HG02763 (cell line): ENCODE measurements around the gene DCLK1.

Experiments used
- ATAC-seq: cut with Tn5 transposase; IDR thresholded peaks from one replicate; pipeline ENCODE4 v1.9.1; 2021; ENCODE audit warnings: mild to moderate bottlenecking, moderate library complexity; ENCODE audit not compliant: unreplicated experiment

The DCLK1 gene

DNA sequence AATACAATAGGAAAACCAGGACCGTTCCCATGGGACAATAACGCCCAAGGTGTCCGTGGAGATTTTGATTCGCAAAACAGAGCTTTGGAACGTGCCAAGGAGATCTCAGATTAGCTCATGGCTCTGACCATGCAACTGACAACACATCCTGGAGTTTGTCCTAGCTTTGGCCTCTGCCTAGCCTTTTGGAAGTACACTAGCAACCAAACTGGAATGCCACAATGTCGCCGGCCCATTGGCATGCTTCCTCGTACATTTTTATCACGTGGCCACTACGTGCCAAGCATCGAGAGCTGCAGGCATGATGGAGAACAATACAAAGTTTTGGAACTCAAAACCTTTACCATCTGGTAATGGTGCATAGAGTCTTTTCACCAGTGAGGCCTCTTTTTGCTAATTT, 256.5 kb downstream of the DCLK1 start:
- no peak for ATAC-seq

DNA sequence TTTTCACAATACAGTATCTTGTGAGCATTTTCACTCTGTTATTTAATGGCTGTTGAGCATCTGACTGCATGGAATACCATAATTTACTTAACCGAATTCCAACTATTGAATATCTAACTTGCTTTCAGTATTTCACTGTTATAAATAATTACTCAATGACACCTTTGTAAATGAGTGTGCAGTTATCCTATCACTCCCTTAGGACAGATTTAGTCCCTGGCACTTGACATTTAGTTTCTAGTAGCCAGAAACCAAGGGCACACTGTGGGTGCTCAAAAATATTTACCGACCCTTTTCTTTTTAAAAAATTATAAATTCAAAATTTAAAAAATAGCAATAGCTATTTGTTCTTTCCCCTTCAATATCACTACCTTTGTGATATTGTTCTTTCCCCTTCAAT, 258.8 kb downstream of the DCLK1 start:
- no peak for ATAC-seq

DNA sequence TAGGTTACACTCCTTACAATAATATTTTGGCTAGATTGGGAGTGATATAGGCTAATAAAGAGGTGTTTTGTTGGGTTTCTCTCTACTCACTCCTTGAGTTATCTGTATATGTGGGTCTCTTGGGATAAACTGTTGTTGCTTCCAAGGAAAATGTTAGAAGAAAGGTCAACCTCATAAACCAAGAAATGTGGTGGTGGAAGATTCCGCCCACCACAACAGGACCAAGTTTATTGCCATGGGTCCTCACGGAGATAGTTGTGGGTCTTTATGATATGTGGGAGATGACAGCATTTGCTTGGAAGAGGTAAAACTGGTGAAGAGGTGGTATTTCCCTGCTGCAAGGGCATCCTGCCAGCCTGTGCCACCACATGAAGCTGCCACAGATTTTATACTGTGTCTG, 259.6 kb downstream of the DCLK1 start:
- no peak for ATAC-seq

DNA sequence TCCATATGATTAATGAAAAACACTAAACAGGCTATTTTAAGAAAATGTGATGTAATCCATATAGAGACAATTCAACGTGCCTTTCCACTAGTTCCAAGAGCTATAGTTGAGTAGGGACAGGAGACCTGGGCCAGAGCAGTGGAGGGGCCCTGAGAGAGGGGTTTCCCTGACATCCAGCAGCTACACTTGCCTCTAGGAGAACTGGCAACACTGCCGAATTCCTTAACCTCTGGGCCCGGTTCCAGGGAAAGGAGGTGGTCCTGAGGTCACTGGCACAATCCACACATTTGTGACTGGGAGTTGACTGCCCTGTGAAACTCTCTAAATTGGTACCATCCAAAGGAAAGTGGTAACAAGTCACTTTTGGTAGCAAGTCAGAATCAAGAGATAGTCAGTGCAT, 264.4 kb downstream of the DCLK1 start:
- ATAC-seq, result no peak

DNA sequence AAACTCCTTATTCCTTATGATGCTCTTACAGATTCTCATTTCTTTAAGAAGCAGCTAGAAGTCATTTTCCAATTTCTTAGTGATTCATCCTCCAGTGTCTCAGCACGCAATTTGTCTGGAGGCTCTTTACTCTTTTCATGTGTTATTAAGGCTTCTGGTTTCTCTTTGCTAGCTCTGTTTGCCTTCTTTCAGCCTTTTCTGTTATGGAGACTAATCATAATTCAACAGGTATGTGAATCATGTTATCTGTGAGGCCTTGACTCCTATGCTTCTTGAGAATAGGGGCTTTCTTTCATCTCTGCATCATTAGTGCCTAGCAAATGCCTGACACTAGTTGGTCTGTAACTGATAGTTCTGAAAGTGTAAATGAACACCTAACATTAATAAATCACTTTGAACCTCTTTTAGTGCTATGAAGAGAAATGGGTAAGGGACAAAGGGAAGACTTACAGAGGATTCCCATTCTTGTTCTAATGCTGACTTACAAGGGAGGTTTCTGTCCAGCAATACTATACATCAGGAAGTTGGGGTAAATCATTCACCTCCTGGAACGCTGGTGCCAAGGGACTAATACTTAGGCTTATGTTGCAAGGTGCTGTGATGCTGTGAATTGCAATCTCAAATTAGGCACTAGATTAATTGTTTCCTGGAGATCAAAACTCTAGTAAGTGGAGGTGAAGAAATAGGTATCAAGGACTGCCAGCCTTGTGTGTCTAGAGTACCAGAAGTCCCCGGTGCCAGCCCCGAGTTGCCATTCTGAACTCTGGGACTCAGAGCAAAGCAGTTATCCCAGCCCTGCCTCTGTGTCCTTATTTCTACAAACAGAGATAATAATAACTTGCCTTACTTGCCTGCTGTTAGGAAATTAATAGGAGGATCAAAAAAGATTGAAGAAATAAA, 265.6 kb downstream of the DCLK1 start:
- ATAC-seq, result no peak

DNA sequence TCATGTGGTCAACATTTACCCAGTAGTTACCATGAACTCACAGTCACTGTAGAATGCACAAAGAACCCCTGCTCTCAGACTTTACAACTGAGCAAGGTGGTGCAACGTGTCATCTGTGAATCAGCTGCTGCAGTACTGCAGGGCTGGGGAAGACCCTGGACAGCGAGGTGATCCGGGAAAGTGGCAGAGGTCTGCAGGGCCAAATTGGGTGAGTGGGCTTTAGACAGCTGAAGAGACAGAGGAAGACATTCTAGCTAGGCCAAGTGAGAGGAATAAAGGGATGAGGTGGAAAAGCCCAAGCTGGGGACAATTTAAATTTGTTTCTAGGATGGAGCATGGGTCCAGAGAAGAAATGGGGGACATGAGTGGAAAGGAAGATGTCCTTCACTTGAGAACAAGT, 270.5 kb downstream of the DCLK1 start:
- no peak for ATAC-seq

DNA sequence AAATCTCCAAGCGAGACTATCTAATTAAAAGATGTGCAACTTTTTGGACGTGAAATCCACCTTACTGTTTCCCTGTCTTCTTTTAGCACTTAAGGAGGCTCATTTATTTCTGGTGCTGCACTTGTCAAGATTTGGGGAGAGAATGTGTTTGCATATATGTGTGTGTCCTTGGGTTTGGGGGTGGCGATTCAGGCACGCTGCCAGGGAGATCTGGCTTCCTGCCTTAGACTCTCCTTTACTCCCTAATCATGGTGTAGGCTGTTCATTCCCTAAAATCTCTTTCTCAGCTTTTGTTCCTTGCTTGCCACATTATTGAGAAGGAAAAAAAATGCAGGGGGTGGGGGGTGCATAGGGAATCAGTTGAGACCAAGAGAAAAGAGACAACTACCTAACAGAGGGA, 271.2 kb downstream of the DCLK1 start:
- ATAC-seq, result no peak

DNA sequence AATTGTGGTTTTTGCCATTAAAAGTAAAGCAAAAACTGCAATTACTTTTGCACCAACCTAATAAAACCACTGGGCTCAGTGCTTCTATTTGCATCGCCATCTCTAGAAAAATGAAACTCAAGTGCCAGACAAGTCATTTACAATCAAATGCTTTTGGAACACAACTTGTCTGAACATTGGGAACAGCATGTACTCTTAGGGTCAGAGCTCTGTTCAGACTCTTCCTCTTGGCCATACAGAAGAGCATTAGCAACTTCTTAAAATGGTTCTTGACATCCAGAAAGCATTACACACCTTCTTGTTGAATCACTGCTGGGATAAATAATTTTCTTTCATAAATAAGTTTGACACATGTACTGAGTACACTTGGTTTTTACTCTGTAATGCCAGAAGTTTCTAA, 272.5 kb downstream of the DCLK1 start:
- no peak for ATAC-seq

DNA sequence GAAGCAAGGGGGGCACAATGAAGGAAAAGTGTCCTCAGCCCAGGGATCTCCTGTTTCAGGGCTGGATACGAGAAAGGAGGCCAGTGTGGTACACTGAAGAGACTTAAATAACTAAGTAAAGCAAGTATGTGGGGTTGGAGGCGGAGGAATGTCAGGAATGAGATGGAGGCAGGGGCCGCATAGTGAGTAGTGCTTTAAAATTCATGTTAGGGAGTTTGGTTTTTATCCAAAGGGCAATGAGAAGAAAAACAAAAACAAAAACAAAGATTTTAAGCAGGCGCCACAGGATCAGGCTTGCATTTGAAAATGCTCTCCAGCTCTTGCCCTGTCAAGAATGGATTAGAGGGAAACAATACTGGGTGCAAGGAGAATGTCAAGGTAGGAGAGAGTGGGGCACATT, 273.4 kb downstream of the DCLK1 start:
- no peak for ATAC-seq

DNA sequence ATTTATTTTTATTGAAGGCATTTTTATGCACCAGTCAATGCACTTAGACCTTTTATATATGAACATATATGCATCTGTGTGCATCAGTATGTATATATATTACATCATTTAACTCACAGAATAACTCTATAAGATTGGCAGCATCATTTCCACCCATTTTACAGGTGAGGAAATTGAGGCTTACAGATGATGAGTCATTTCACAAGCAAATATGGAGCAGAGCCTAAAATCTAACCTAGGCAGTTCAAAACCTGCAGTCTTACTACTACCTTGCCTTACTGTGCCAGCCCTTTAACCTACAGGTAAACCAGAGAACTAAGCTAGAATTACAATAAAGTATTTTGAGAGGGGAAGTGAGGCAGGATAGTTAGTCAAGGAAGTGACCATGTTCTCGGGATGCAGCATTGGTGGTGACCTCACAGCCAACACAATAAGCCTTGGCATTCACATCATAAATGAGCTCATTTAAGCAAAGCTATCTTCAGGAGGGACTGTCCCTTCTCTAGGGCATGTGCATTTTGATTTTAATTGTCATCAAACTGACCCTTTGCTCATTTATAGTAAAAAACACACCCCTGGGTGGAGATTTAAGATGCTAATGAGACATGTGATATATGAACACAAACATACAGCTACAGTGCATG, 274.3 kb downstream of the DCLK1 start:
- ATAC-seq, result no peak

DNA sequence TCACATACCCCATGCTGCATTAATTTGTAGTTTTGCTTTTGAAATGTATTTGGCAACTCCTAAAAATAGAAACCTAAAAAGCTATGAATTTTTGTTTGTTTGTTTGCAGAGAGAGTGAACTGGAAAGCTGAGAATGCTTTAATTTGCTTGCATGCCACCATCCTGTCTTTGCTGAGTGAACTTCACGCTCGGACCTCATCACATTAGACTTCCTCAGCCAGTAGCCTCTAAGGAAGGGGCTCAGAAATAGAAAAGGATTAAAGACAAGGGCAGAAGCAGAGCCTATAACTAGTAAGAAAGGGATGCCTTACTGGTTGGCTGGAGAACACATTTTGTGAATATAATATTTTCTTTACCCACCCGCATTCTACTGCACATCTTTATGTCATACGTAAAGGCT, 275.1 kb downstream of the DCLK1 start:
- no peak for ATAC-seq

DNA sequence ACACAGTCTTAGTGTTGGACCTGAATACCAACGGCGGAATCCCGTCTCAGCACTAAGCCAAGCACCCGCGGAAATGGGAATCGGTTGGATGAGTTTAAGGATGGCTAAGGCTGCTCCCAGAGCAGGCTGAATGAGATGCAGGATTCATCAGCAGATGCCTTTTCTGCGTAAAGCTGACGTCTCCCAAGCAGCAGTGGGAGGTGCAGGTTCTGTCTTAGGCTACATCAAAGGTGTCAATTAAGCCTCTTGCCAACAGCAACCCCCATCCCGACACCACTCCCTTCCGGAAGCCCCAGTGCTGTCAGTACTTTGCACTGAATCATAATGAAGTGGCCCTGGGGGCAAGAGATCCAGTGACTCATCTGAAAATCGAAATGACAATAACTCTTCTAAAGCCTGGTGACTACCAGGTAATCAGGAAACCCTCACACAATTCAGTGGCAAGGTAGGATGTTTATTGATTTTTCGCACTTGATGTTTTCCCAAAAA, 275.6 kb downstream of the DCLK1 start:
- ATAC-seq, result no peak

DNA sequence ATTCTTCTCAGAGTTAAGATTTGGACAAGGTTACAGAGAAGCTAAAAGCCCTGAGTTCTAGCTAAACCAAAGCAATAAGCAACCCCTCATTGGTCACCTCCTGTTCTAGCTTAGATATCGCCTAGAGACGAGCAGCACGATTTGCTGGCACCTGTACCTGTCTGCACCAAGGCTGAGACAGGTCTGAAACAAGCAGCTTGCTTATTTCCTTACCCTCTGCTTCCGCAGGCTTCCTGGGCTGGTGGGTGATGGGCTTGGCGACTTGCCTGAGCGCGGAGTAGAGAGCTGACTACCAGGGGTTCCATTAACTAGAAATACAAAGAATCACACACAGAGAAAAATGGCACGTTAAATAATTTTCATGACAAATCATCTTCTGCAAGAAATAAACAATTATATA, 276.9 kb downstream of the DCLK1 start:
- ATAC-seq, result no peak

DNA sequence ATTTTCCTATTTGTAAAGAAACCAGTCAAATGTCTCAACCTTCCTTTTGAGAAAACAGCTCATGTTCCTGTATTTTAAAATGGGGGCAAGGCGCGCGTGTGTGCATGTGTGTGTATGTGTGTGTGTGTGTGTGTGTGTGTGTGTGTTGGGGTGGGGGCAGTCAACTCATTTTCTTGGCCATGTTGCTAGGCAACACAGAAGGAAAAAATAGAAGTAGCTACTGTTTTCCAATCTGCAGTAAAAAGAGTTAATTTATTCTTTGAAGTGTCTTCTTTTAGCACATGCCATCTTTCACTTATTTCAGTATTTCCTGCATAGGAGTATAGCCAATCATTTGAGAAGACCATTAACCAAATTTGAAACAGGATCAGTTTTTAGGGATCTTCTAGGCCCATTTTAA, 279.3 kb downstream of the DCLK1 start:
- no peak for ATAC-seq

DNA sequence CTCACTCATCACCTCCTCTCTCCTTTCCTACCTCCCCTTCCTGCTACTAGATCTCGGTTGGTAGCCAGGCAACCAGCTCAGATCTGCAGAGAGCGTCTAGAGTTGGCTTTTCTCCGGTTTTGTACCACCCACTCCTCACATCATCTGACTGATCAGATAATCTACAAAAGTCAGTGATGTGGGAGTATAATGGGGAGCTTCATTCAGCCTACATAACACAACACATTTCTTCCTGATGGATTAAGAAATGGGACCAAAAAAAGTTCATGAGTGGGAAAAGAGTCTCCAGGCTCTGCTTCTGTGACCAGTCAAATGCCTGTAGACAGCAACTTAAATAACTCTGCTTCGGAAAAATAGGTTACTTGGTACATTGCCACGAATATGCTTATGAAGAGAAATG, 279.8 kb downstream of the DCLK1 start:
- no peak for ATAC-seq

DNA sequence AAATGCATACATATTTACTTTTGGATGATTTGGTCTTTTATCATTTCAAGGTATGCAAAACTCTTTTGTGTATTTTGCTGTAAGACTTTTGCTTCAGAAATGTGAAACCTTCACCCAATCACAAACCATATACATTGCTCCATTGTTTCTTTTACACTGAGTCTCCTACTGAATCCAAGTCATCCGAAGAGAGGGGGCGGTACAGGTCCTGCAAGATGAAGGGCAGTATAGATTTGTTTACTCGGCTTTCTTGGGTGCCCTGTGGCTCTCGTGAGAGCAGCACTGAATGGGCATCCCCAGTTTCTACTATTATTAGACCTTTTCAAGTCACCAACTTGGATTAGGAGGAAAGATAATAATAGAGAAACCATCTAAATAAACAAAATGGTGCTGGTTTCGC, 280.6 kb downstream of the DCLK1 start:
- no peak for ATAC-seq

DNA sequence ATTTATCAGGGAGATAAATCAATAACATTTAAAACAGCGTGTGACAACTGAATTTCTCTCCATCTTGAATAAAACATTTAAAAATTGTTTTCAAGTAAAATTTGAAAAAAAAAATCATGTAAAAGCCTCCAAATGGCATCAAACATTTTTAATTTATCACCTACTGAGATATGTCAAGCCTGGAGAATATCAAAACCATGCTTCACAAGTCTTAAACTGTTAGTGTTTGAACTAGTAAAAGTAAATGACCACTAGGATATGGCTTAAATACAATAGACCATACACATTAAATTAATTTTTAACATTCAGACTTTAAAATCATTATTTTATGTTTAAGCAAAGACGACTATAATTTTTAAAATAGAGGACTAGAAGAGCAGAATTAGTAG, 281.9 kb downstream of the DCLK1 start:
- ATAC-seq, result no peak

DNA sequence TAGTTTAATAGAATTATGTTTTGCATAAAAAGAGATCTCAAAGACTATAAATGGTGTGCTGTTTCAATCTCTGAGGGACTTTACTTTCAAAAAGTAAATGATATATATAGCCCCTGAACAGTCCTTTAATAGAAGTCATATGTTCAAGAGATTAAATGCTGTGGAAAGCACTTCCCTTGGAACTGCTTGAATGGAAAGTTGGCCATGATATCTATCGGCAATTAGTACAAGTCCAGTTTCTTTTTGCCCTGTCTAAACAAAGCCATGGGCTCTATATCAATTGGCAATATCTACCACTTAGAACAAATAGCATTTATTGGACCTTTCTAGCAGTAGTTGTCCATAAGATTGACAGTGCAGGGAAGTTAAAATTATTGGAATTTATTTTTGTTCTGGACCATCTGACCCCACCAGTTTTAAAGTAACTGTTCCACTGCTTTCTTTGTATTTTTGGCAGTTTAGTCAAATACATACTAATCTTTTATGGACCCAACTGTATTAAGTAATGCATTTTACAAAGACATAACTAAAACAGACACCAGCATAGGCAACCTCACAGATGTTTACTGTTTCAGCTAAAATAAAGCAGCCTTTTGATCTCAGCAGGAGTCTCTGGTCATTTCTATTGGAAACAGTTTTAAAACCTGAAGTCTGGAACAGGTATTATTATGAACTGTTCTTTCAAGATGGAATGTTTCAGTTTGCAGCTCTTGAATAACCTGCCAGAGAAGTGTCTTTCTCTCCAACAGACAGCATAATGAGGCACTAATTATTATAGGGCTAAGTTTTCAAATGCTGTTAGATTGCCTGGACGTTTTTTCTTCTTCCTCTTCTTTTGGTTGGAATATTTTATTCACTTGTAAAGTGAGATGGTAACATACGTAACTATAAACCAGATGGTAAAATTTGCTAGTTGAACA, 282.6 kb downstream of the DCLK1 start:
- ATAC-seq, result no peak

DNA sequence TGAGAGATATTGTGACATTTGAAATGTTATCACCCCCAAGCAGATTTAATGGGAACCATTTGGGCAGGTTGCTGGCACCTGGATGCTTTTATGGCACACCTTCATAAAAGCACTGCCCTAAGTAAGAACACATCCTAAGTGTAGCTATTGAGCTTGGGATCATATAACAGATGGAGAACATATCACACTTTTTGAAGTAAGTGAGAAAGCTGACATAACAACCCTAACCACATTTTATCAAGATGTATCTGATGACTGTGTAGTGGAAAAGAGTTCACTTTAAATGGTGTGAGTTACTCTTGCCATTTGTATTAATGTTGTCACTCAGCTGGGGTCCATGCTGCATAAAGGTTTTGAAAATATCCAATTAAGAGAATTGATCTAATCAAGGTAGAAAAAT, 287.9 kb downstream of the DCLK1 start:
- no peak for ATAC-seq

DNA sequence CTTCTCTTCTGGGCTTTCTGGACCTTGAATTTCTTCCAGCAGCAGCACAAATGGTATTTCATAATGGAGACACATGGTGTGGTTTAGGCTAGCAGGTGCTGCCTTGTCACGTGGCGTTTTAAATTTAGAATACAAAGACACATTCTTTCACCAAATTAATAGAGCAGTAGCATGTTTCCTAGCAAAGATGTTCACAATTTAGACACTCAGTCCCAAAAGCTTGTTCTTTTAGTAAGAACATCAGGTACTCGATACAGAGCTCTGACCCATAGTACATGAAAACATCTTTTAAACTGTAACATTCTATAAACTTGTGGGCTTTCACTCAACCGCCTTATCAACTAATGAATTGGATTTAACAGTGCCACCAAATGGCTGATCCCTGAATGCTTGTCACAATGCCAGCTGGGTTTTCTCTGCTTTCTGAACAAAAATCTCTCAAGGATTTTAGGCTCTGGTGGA, 290.1 kb downstream of the DCLK1 start:
- no peak for ATAC-seq

DNA sequence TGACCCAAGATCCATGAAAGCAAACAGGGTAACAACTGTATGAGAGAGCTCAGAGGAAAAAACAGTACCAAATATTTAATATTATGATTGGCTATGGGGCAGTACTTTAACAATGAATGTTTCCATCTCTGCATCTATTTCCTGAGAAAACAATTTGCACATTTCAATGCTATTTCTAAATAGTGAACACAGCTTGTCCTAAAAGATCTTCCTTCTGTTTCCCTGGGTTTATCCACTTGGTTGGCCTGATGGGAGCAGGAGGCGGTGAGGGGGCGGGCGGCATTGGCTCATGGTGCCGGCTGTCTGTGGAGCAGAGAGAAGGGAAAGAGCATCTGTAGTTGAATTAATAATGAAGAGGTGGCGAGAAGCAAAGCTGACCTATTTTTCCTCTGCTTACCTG, 291.4 kb downstream of the DCLK1 start:
- no peak for ATAC-seq
